Stromal cell of bone marrow (primary cell): ENCODE results near the gene SCN4B.

Experiments used
- DNase-seq: peaks from one replicate; pipeline ENCODE4 v3.0.0-alpha.2; 2012; ENCODE audit warnings: low read depth

The SCN4B gene

GRCh38 chr11:118174006-118174567 lies 21.5 kb upstream of the SCN4B start:
- no peak for DNase-seq

- DNase-seq = no peak
Measured at GRCh38 chr11:118172356-118172755, 19.7 kb upstream of the SCN4B start.

GRCh38 chr11:118171269-118172062 lies 18.8 kb upstream of the SCN4B start:
- peak; percentile 25 for DNase-seq

- DNase-seq = no peak
Measured at GRCh38 chr11:118170882-118171268, 18.3 kb upstream of the SCN4B start.

- DNase-seq = no peak
Measured at GRCh38 chr11:118170231-118170630, 17.6 kb upstream of the SCN4B start.

GRCh38 chr11:118169300-118170140 lies 16.9 kb upstream of the SCN4B start:
- no peak for DNase-seq

GRCh38 chr11:118168751-118169150 lies 16.1 kb upstream of the SCN4B start:
- DNase-seq = no peak

- DNase-seq = no peak
Measured at GRCh38 chr11:118168316-118168715, 15.7 kb upstream of the SCN4B start.

- no peak for DNase-seq
Measured at GRCh38 chr11:118167906-118168305, 15.3 kb upstream of the SCN4B start.

GRCh38 chr11:118167253-118167652 lies 14.6 kb upstream of the SCN4B start:
- DNase-seq = no peak

GRCh38 chr11:118166641-118167040 lies 14.0 kb upstream of the SCN4B start:
- DNase-seq = no peak

GRCh38 chr11:118164885-118165284 lies 12.3 kb upstream of the SCN4B start:
- no peak for DNase-seq

GRCh38 chr11:118163494-118163893 lies 10.9 kb upstream of the SCN4B start:
- no peak for DNase-seq

- no peak for DNase-seq
Measured at GRCh38 chr11:118162846-118163245, 10.2 kb upstream of the SCN4B start.

GRCh38 chr11:118161786-118162185 lies 9.2 kb upstream of the SCN4B start:
- no peak for DNase-seq

- DNase-seq = no peak
Measured at GRCh38 chr11:118157186-118157895, 4.7 kb upstream of the SCN4B start.

- DNase-seq = no peak
Measured at GRCh38 chr11:118156531-118157185, 4.0 kb upstream of the SCN4B start.

GRCh38 chr11:118155776-118156530 lies 3.3 kb upstream of the SCN4B start:
- DNase-seq = no peak

GRCh38 chr11:118154641-118155040 lies 2.0 kb upstream of the SCN4B start:
- DNase-seq = no peak

- DNase-seq = no peak
Measured at GRCh38 chr11:118153976-118154375, 1.4 kb upstream of the SCN4B start.

- DNase-seq = no peak
Measured at GRCh38 chr11:118153516-118153915, 893 bp upstream of the SCN4B start.
